ENCODE measurements around the gene ABITRAM. TPM values are rescaled to one million over a fixed set of nuclear protein-coding genes. Genes with fewer than 3 reads are reported as not detected.

The ABITRAM gene
- total RNA-seq, 3 donors from 2014 or later = 14.9 to 17.1 (median 16.6) TPM

Other genes starting within 250 kb of the ABITRAM start
- gene ACTL7B, start 78.4 kb upstream of the ABITRAM start, total RNA-seq = under 1 TPM in 1 of 3 donors, not detected in 2; 0.19 TPM
- gene ACTL7A, start 72.1 kb upstream of the ABITRAM start, total RNA-seq = not detected
- 10 to 100 TPM; 30.1 to 33.2 (median 32.8) TPM for gene ELP1, start 276 bp upstream of the ABITRAM start, total RNA-seq
- 1 to 10 TPM; 5.0 to 7.4 (median 5.6) TPM for gene CTNNAL1, start 79.1 kb downstream of the ABITRAM start, total RNA-seq
- 10 to 100 TPM; 18.7 to 19.6 (median 19.0) TPM for gene TMEM245, start 185.5 kb downstream of the ABITRAM start, total RNA-seq
- gene FRRS1L, start 232.8 kb downstream of the ABITRAM start, total RNA-seq = under 1 TPM in 1 of 3 donors, not detected in 2; 0.10 TPM